Endothelial cell (in vitro differentiated cells): Measurements from ENCODE around the gene RASAL2. TPM values are rescaled to one million over a fixed set of nuclear protein-coding genes. Genes with fewer than 3 reads are reported as not detected.

Source experiments
- DNase-seq: peaks from one replicate; pipeline ENCODE4 v3.0.0; 2021; ENCODE audit warnings: low spot score
- H3K27ac Mint-ChIP-seq: one replicate; pipeline ENCODE4 v1.8.0; 2021; ENCODE audit warnings: mixed read lengths, inconsistent platforms; ENCODE audit not compliant: unreplicated experiment
- H3K27me3 Mint-ChIP-seq: one replicate; pipeline ENCODE4 v1.8.0; 2021; ENCODE audit warnings: mild to moderate bottlenecking, moderate library complexity, mixed read lengths, inconsistent platforms; ENCODE audit not compliant: unreplicated experiment
- H3K36me3 Mint-ChIP-seq: one replicate; pipeline ENCODE4 v1.8.0; 2021; ENCODE audit warnings: mild to moderate bottlenecking, low read depth, mixed read lengths, inconsistent platforms; ENCODE audit not compliant: unreplicated experiment
- H3K4me1 Mint-ChIP-seq: one replicate; pipeline ENCODE4 v1.8.0; 2021; ENCODE audit warnings: mild to moderate bottlenecking, mixed read lengths, inconsistent platforms; ENCODE audit not compliant: unreplicated experiment
- H3K4me3 Mint-ChIP-seq: one replicate; pipeline ENCODE4 v1.8.0; 2021; ENCODE audit warnings: mild to moderate bottlenecking, mixed read lengths, inconsistent platforms; ENCODE audit not compliant: unreplicated experiment
- H3K9me3 Mint-ChIP-seq: one replicate; pipeline ENCODE4 v1.8.0; 2021; ENCODE audit warnings: mixed read lengths, inconsistent platforms; ENCODE audit not compliant: unreplicated experiment
- CTCF ChIP-seq: fragments of 200-600 bp; sonication (generic); IDR thresholded peaks from one replicate; pipeline ENCODE4 v1.5.0; 2021; ENCODE audit warnings: antibody characterized with exemption; ENCODE audit not compliant: unreplicated experiment
- total RNA-seq: library from RNA; stranded (reverse); fragmentation: NEBNext Ultra II Directional; extraction: Animal tissue kit (Norgen Biotek cat#: 25700); gene quantifications from one replicate; pipeline ENCODE4 v1.2.1, GENCODE V29; 2021; ENCODE audit not compliant: unreplicated experiment

The RASAL2 gene
- total RNA-seq, 1 donor from 2014 or later, result 82.1 TPM

GRCh38 chr1:178452013-178452412, 358.1 kb downstream of the RASAL2 start:
- H3K9me3 Mint-ChIP-seq, result no peaks in the 10 kb centered on the region
- H3K36me3 Mint-ChIP-seq, result peaks cover 16% of the 10 kb centered on the region
- no peaks in the 10 kb centered on the region for H3K27me3 Mint-ChIP-seq
- no peak for TF ChIP-seq CTCF
- no peak overlapping the region for H3K27ac Mint-ChIP-seq
- H3K4me1 Mint-ChIP-seq, result peaks cover 10% of the 10 kb centered on the region
- DNase-seq, result no peak
- no peak overlapping the region for H3K4me3 Mint-ChIP-seq

- Mint-ChIP-seq H3K9me3 (no peaks in the 10 kb centered on the region), H3K27ac (no peak overlapping the region), H3K4me1 (peaks cover 16% of the 10 kb centered on the region), H3K4me3 (no peak overlapping the region), H3K36me3 (peaks cover 27% of the 10 kb centered on the region), H3K27me3 (peaks cover 2% of the 10 kb centered on the region)
- DNase-seq, result no peak
- TF ChIP-seq CTCF, result no peak
These were observed 362.6 kb downstream of the RASAL2 start for GRCh38 chr1:178456472-178456871.

- Mint-ChIP-seq H3K27me3 (peaks cover 2% of the 10 kb centered on the region), H3K4me3 (peak overlapping the region; percentile 15), H3K9me3 (no peaks in the 10 kb centered on the region), H3K36me3 (peaks cover 27% of the 10 kb centered on the region), H3K4me1 (peaks cover 16% of the 10 kb centered on the region), H3K27ac (no peak overlapping the region)
- DNase-seq, result no peak
- no peak for TF ChIP-seq CTCF
These were observed 363.7 kb downstream of the RASAL2 start for GRCh38 chr1:178457651-178458050.

- no peak for TF ChIP-seq CTCF
- Mint-ChIP-seq H3K4me1 (peaks cover 16% of the 10 kb centered on the region), H3K27ac (no peak overlapping the region), H3K36me3 (peaks cover 27% of the 10 kb centered on the region), H3K27me3 (peaks cover 2% of the 10 kb centered on the region), H3K9me3 (no peaks in the 10 kb centered on the region), H3K4me3 (no peak overlapping the region)
- peak; percentile 11 for DNase-seq
These were observed 364.3 kb downstream of the RASAL2 start for GRCh38 chr1:178458203-178458602.

- no peak overlapping the region for H3K27ac Mint-ChIP-seq
- DNase-seq, result no peak
- H3K4me3 Mint-ChIP-seq, result no peak overlapping the region
- H3K27me3 Mint-ChIP-seq, result peaks cover 2% of the 10 kb centered on the region
- H3K4me1 Mint-ChIP-seq, result peaks cover 23% of the 10 kb centered on the region
- H3K36me3 Mint-ChIP-seq, result peaks cover 32% of the 10 kb centered on the region
- H3K9me3 Mint-ChIP-seq, result no peaks in the 10 kb centered on the region
- TF ChIP-seq CTCF, result no peak
These were observed 367.2 kb downstream of the RASAL2 start for GRCh38 chr1:178461104-178461503.
